Breast epithelium (tissue), 3 donors: Measurements from ENCODE around the gene SF1.

ENCODE experiments used
- POLR2AphosphoS5 ChIP-seq, 3 donors: sonication (generic); formaldehyde crosslinking; IDR thresholded peaks; one replicate each; pipeline ENCODE4 v1.6.1; 2017; ENCODE audit warnings: antibody characterized with exemption in 3 of 3
- TF ChIP-seq, protein P1 (sequence below), 3 donors: fragments of 450-650 bp; IDR thresholded peaks; one replicate each; pipeline ENCODE4 v1.5.1; 2016 to 2017; ENCODE audit warnings: antibody characterized with exemption in 3 of 3, mild to moderate bottlenecking in 3 of 3, moderate library complexity in 3 of 3

DNA sequence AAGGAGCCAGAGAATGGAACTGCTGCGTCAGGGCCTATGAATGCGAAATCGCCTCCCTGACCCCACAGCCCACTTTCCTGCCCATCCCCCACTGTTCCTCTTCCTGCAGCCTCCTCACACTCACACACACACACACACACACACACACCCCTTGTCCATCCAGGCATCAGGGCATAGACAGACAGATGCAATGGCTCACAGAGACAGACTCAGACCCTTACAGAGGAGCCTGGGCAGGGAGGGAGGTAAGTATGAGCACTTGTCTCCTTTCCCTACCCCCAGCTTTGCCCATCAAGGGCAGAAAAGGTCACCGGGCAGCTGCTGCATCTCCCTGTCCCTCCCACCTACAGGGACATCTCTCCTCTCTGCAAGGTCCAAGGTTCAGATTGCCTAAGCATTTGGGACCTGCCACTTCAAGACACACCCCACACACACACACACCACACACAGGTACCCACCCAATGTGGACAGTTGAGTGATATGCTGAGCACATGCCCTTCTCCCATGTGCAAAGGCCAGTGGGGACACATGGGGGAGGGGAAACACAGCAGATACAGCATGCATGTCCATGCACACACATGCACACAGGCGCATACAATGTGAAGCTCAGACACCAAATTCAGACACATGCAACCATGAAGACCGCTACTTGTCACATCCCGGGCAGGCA, 53.3 kb downstream of the SF1 start:
- TF ChIP-seq POLR2AphosphoS5 (IDR thresholded peaks at IDR 0.05): no peak
- TF ChIP-seq, protein P1, sequence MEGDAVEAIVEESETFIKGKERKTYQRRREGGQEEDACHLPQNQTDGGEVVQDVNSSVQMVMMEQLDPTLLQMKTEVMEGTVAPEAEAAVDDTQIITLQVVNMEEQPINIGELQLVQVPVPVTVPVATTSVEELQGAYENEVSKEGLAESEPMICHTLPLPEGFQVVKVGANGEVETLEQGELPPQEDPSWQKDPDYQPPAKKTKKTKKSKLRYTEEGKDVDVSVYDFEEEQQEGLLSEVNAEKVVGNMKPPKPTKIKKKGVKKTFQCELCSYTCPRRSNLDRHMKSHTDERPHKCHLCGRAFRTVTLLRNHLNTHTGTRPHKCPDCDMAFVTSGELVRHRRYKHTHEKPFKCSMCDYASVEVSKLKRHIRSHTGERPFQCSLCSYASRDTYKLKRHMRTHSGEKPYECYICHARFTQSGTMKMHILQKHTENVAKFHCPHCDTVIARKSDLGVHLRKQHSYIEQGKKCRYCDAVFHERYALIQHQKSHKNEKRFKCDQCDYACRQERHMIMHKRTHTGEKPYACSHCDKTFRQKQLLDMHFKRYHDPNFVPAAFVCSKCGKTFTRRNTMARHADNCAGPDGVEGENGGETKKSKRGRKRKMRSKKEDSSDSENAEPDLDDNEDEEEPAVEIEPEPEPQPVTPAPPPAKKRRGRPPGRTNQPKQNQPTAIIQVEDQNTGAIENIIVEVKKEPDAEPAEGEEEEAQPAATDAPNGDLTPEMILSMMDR (IDR thresholded peaks at IDR 0.05): no peak
